Mononuclear cell (primary cell): ENCODE measurements around the gene PIGK. TPM values are rescaled to one million over a fixed set of nuclear protein-coding genes. Genes with fewer than 3 reads are reported as not detected.
"Not testable (repeated sequence)": the region's sequence is repeated elsewhere in the genome, so short reads cannot be mapped to it uniquely, and the experiment has no call there.

Experiments
- H3K27me3 ChIP-seq: 2 replicates; pipeline ENCODE4 v1.6.0; 2011; ENCODE audit warnings: low read length, control low read depth; ENCODE audit not compliant: insufficient read depth
- H3K4me1 ChIP-seq: 2 replicates; pipeline ENCODE4 v1.5.1; 2011; ENCODE audit warnings: mild to moderate bottlenecking, low read length, control low read depth; ENCODE audit not compliant: insufficient read depth
- H3K4me3 ChIP-seq: 2 replicates; pipeline ENCODE4 v1.5.1; 2011; ENCODE audit warnings: mild to moderate bottlenecking, low read length, moderate library complexity
- H3K9me3 ChIP-seq: 2 replicates; pipeline ENCODE4 v1.5.1; 2011; ENCODE audit warnings: low read depth, mild to moderate bottlenecking, control low read depth, low read length
- total RNA-seq: library from RNA; depleted of rRNA; stranded (reverse); fragments of >200 nt; gene quantifications from one replicate; pipeline ENCODE4 v1.2.3, GENCODE V29; 2012

PIGK gene
- total RNA-seq, 1 donor: 14.4 TPM

GRCh38 chr1:77164434-77164944 lies 54.7 kb downstream of the PIGK start:
- no peaks in the 10 kb centered on the region for H3K4me1 ChIP-seq
- H3K4me3 ChIP-seq: no peak overlapping the region
- no peaks in the 10 kb centered on the region for H3K27me3 ChIP-seq
- no peaks in the 10 kb centered on the region for H3K9me3 ChIP-seq

GRCh38 chr1:77159706-77160105 lies 59.5 kb downstream of the PIGK start:
- H3K9me3 ChIP-seq, H3K27me3 ChIP-seq, H3K4me3 ChIP-seq, H3K4me1 ChIP-seq: not testable (repeated sequence)

GRCh38 chr1:77156214-77156613 lies 63.0 kb downstream of the PIGK start:
- no peaks in the 10 kb centered on the region for H3K9me3 ChIP-seq
- no peaks in the 10 kb centered on the region for H3K27me3 ChIP-seq
- H3K4me3 ChIP-seq: no peak overlapping the region
- no peaks in the 10 kb centered on the region for H3K4me1 ChIP-seq

- H3K4me3 ChIP-seq: no peak overlapping the region
- H3K4me1 ChIP-seq: no peaks in the 10 kb centered on the region
- no peaks in the 10 kb centered on the region for H3K9me3 ChIP-seq
- no peaks in the 10 kb centered on the region for H3K27me3 ChIP-seq
These were observed 73.0 kb downstream of the PIGK start for GRCh38 chr1:77146270-77146669.

- H3K27me3 ChIP-seq: no peaks in the 10 kb centered on the region
- H3K9me3 ChIP-seq: no peaks in the 10 kb centered on the region
- no peak overlapping the region for H3K4me3 ChIP-seq
- no peaks in the 10 kb centered on the region for H3K4me1 ChIP-seq
These were observed 75.6 kb downstream of the PIGK start for GRCh38 chr1:77143529-77144121.

GRCh38 chr1:77139389-77139788 lies 79.8 kb downstream of the PIGK start:
- H3K9me3 ChIP-seq: no peaks in the 10 kb centered on the region
- H3K27me3 ChIP-seq: no peaks in the 10 kb centered on the region
- no peak overlapping the region for H3K4me3 ChIP-seq
- H3K4me1 ChIP-seq: no peaks in the 10 kb centered on the region

- H3K4me1 ChIP-seq: no peaks in the 10 kb centered on the region
- no peaks in the 10 kb centered on the region for H3K27me3 ChIP-seq
- H3K4me3 ChIP-seq: no peak overlapping the region
- no peaks in the 10 kb centered on the region for H3K9me3 ChIP-seq
These were observed 84.9 kb downstream of the PIGK start for GRCh38 chr1:77134359-77134758.

GRCh38 chr1:77133731-77134358 lies 85.4 kb downstream of the PIGK start:
- H3K4me3 ChIP-seq: no peak overlapping the region
- H3K27me3 ChIP-seq: no peaks in the 10 kb centered on the region
- no peaks in the 10 kb centered on the region for H3K4me1 ChIP-seq
- H3K9me3 ChIP-seq: no peaks in the 10 kb centered on the region

GRCh38 chr1:77126307-77126706 lies 92.9 kb downstream of the PIGK start:
- H3K4me1 ChIP-seq: no peaks in the 10 kb centered on the region
- H3K27me3 ChIP-seq: no peaks in the 10 kb centered on the region
- no peak overlapping the region for H3K4me3 ChIP-seq
- no peaks in the 10 kb centered on the region for H3K9me3 ChIP-seq

- Histone ChIP-seq H3K27me3 (no peaks in the 10 kb centered on the region), H3K4me3 (no peak overlapping the region), H3K9me3 (no peaks in the 10 kb centered on the region), H3K4me1 (no peaks in the 10 kb centered on the region)
These were observed 97.7 kb downstream of the PIGK start for GRCh38 chr1:77121503-77121902.

GRCh38 chr1:77120950-77121349 lies 98.3 kb downstream of the PIGK start:
- no peaks in the 10 kb centered on the region for H3K9me3 ChIP-seq
- H3K27me3 ChIP-seq: no peaks in the 10 kb centered on the region
- H3K4me3 ChIP-seq: no peak overlapping the region
- no peaks in the 10 kb centered on the region for H3K4me1 ChIP-seq

GRCh38 chr1:77118712-77119111 lies 100.5 kb downstream of the PIGK start:
- H3K9me3 ChIP-seq: no peaks in the 10 kb centered on the region
- no peaks in the 10 kb centered on the region for H3K4me1 ChIP-seq
- no peak overlapping the region for H3K4me3 ChIP-seq
- H3K27me3 ChIP-seq: no peaks in the 10 kb centered on the region

- H3K27me3 ChIP-seq: no peaks in the 10 kb centered on the region
- H3K4me1 ChIP-seq: no peaks in the 10 kb centered on the region
- H3K4me3 ChIP-seq: no peak overlapping the region
- no peaks in the 10 kb centered on the region for H3K9me3 ChIP-seq
These were observed 114.6 kb downstream of the PIGK start for GRCh38 chr1:77104672-77105071.

GRCh38 chr1:77103486-77103885 lies 115.7 kb downstream of the PIGK start:
- Histone ChIP-seq H3K4me3 (no peak overlapping the region), H3K4me1 (no peaks in the 10 kb centered on the region), H3K9me3 (no peaks in the 10 kb centered on the region), H3K27me3 (no peaks in the 10 kb centered on the region)

GRCh38 chr1:77100875-77101274 lies 118.4 kb downstream of the PIGK start:
- Histone ChIP-seq H3K27me3 (no peaks in the 10 kb centered on the region), H3K9me3 (no peaks in the 10 kb centered on the region), H3K4me3 (no peak overlapping the region), H3K4me1 (no peaks in the 10 kb centered on the region)
